Neuronal stem cell (in vitro differentiated cells): ENCODE data around the gene BPI.
"Not testable (repeated sequence)": the region's sequence is repeated elsewhere in the genome, so short reads cannot be mapped to it uniquely, and the experiment has no call there.

ENCODE experiments used
- DNase-seq: peaks from one replicate; pipeline ENCODE4 v3.0.0-alpha.2; 2013; ENCODE audit warnings: low spot score
- H2AFZ ChIP-seq: one replicate; pipeline ENCODE4 v1.6.1; 2013; ENCODE audit warnings: mild to moderate bottlenecking, low read length, inconsistent platforms
- H2AK5ac ChIP-seq: 2 replicates; pipeline ENCODE4 v1.6.1; 2013; ENCODE audit warnings: low read depth, mild to moderate bottlenecking, inconsistent platforms, low read length, moderate library complexity, mixed read lengths
- H2BK120ac ChIP-seq: 2 replicates; pipeline ENCODE4 v1.6.1; 2013; ENCODE audit warnings: low read depth, mild to moderate bottlenecking, inconsistent platforms, low read length, moderate library complexity, mixed read lengths
- H2BK12ac ChIP-seq: one replicate; pipeline ENCODE4 v1.6.1; 2013; ENCODE audit warnings: low read length, inconsistent platforms
- H2BK15ac ChIP-seq: 2 replicates; pipeline ENCODE4 v1.6.1; 2013; ENCODE audit warnings: mild to moderate bottlenecking, low read length, inconsistent platforms, mixed read lengths
- H2BK5ac ChIP-seq: one replicate; pipeline ENCODE4 v1.6.1; 2013; ENCODE audit warnings: inconsistent platforms, mild to moderate bottlenecking, low read length, moderate library complexity
- H3K14ac ChIP-seq: one replicate; pipeline ENCODE4 v1.6.1; 2013; ENCODE audit warnings: low read length, inconsistent platforms
- H3K18ac ChIP-seq: 2 replicates; pipeline ENCODE4 v1.6.1; 2013; ENCODE audit warnings: low read length, inconsistent platforms
- H3K23ac ChIP-seq: 2 replicates; pipeline ENCODE4 v1.6.1; 2013; ENCODE audit warnings: low read depth, mild to moderate bottlenecking, mixed read lengths, low read length, inconsistent platforms; ENCODE audit not compliant: poor library complexity
- H3K27ac ChIP-seq: replicated peaks from 3 replicates; pipeline ENCODE4 v1.5.1; 2013; ENCODE audit warnings: low read length, inconsistent platforms
- H3K27me3 ChIP-seq, 3 experiments: 2 replicates each; pipeline ENCODE4 v1.6.1; 2013; ENCODE audit warnings: low read length in 3 of 3, mild to moderate bottlenecking in 2 of 3, inconsistent platforms in 1 of 3, low read depth in 1 of 3, mixed read lengths in 1 of 3, moderate library complexity in 1 of 3; ENCODE audit not compliant: control insufficient read depth in 3 of 3, insufficient read depth in 3 of 3
- H3K36me3 ChIP-seq, 2 donors: replicated peaks in 1 of 2; 2 replicates each; pipeline ENCODE4 v1.6.1; 2013; ENCODE audit warnings: low read length in 2 of 2; ENCODE audit not compliant: control insufficient read depth in 2 of 2, insufficient read depth in 2 of 2
- H3K4ac ChIP-seq: 2 replicates; pipeline ENCODE4 v1.6.1; 2013; ENCODE audit warnings: inconsistent platforms, mild to moderate bottlenecking, low read length, moderate library complexity
- H3K4me1 ChIP-seq, 2 donors: 1 replicate in 1 of 2; 2 replicates in 1 of 2; pipeline ENCODE4 v1.6.1; 2013; ENCODE audit warnings: low read length in 2 of 2, low read depth in 1 of 2; ENCODE audit not compliant: control insufficient read depth in 2 of 2, insufficient read depth in 1 of 2
- H3K4me2 ChIP-seq: one replicate; pipeline ENCODE4 v1.6.1; 2013; ENCODE audit warnings: mild to moderate bottlenecking, low read length, inconsistent platforms; ENCODE audit not compliant: insufficient read depth, poor library complexity, severe bottlenecking
- H3K4me3 ChIP-seq, 2 donors: 2 replicates each; pipeline ENCODE4 v1.5.1; 2013; ENCODE audit warnings: low read length in 2 of 2, mild to moderate bottlenecking in 2 of 2, inconsistent platforms in 1 of 2, moderate library complexity in 1 of 2
- H3K79me1 ChIP-seq: one replicate; pipeline ENCODE4 v1.6.1; 2013; ENCODE audit warnings: low read depth, mild to moderate bottlenecking, inconsistent platforms, low read length, moderate library complexity
- H3K9ac ChIP-seq: one replicate; pipeline ENCODE4 v1.6.1; 2013; ENCODE audit warnings: mild to moderate bottlenecking, low read depth, low read length, inconsistent platforms; ENCODE audit not compliant: poor library complexity
- H3K9me3 ChIP-seq, 2 donors: replicated peaks in 1 of 2; 2 replicates each; pipeline versions ENCODE3 to v1.6.1; 2013; ENCODE audit warnings: low read length in 2 of 2, mild to moderate bottlenecking in 2 of 2, inconsistent platforms in 1 of 2, low read depth in 1 of 2, mixed read lengths in 1 of 2, moderate library complexity in 1 of 2; ENCODE audit not compliant: control insufficient read depth in 2 of 2, insufficient read depth in 1 of 2
- H4K8ac ChIP-seq: one replicate; pipeline ENCODE4 v1.6.1; 2013; ENCODE audit warnings: low read depth, mild to moderate bottlenecking, inconsistent platforms, low read length, moderate library complexity
- H4K91ac ChIP-seq: one replicate; pipeline ENCODE4 v1.6.1; 2013; ENCODE audit warnings: low read length, low read depth, mild to moderate bottlenecking, inconsistent platforms; ENCODE audit not compliant: poor library complexity
- WGBS, 2 donors: extraction: QIAGEN DNeasy Blood & Tissue Kit; methylation state at CpG; one replicate each; pipeline ENCODE4 v1.1.7; 2013; ENCODE audit warnings: missing lambda C conversion rate in 2 of 2, mixed read lengths in 1 of 2; ENCODE audit not compliant: insufficient read length in 2 of 2, insufficient replicate concordance in 1 of 2; ENCODE audit errors: extremely low coverage in 2 of 2; 5-methylcytosine and 5-hydroxymethylcytosine counted together

The BPI gene

GRCh38 chr20:38373231-38373867 is 69.4 kb downstream of the BPI start:
- no CpG with 5 or more reads among the region's 7 CpGs for WGBS, 2 donors
- no peak overlapping the region for H3K23ac ChIP-seq
- H2AFZ ChIP-seq = no peak overlapping the region
- H2BK12ac ChIP-seq = no peak overlapping the region
- no peak overlapping the region for H2BK5ac ChIP-seq
- no peak overlapping the region for H3K4me2 ChIP-seq
- no peaks in the 10 kb centered on the region for H3K36me3 ChIP-seq
- no peak overlapping the region for H2BK120ac ChIP-seq
- no peak overlapping the region for H3K9ac ChIP-seq
- H3K4me1 ChIP-seq = no peaks in the 10 kb centered on the region
- H2BK15ac ChIP-seq = no peak overlapping the region
- no peak overlapping the region for H3K27ac ChIP-seq
- H3K9me3 ChIP-seq = peaks cover 0 to 2% of the 10 kb centered on the region in 2 donors
- H4K91ac ChIP-seq = no peak overlapping the region
- no peak overlapping the region for H4K8ac ChIP-seq
- H3K4ac ChIP-seq = no peak overlapping the region
- H3K4me3 ChIP-seq = no peak overlapping the region
- no peaks in the 10 kb centered on the region for H3K79me1 ChIP-seq
- H2AK5ac ChIP-seq = no peak overlapping the region
- H3K14ac ChIP-seq = no peak overlapping the region
- no peak for DNase-seq
- H3K18ac ChIP-seq = no peak overlapping the region
- peaks cover 0 to 11% (median 0%) of the 10 kb centered on the region in 3 experiments for H3K27me3 ChIP-seq

- H2BK120ac ChIP-seq = no peak overlapping the region
- H3K18ac ChIP-seq = peak overlapping the region; percentile 59
- no peak overlapping the region for H2BK15ac ChIP-seq
- H3K79me1 ChIP-seq = no peaks in the 10 kb centered on the region
- DNase-seq = no peak
- no peak overlapping the region for H3K14ac ChIP-seq
- H3K9ac ChIP-seq = no peak overlapping the region
- no peak overlapping the region for H3K27ac ChIP-seq
- H2BK12ac ChIP-seq = no peak overlapping the region
- no peaks in the 10 kb centered on the region for H3K4me1 ChIP-seq
- no peak overlapping the region for H4K91ac ChIP-seq
- H3K4me2 ChIP-seq = no peak overlapping the region
- H3K4me3 ChIP-seq = no peak overlapping the region
- H3K9me3 ChIP-seq = peaks cover 0 to 2% of the 10 kb centered on the region in 2 donors
- peaks cover 0 to 11% (median 0%) of the 10 kb centered on the region in 3 experiments for H3K27me3 ChIP-seq
- no peak overlapping the region for H2AFZ ChIP-seq
- no peak overlapping the region for H3K4ac ChIP-seq
- no CpG with 5 or more reads among the region's 5 CpGs for WGBS, 2 donors
- H3K23ac ChIP-seq = no peak overlapping the region
- no peak overlapping the region for H4K8ac ChIP-seq
- no peaks in the 10 kb centered on the region for H3K36me3 ChIP-seq
- no peak overlapping the region for H2AK5ac ChIP-seq
- H2BK5ac ChIP-seq = no peak overlapping the region
Observed at GRCh38 chr20:38373898-38374297, 69.9 kb downstream of the BPI start.

DNA sequence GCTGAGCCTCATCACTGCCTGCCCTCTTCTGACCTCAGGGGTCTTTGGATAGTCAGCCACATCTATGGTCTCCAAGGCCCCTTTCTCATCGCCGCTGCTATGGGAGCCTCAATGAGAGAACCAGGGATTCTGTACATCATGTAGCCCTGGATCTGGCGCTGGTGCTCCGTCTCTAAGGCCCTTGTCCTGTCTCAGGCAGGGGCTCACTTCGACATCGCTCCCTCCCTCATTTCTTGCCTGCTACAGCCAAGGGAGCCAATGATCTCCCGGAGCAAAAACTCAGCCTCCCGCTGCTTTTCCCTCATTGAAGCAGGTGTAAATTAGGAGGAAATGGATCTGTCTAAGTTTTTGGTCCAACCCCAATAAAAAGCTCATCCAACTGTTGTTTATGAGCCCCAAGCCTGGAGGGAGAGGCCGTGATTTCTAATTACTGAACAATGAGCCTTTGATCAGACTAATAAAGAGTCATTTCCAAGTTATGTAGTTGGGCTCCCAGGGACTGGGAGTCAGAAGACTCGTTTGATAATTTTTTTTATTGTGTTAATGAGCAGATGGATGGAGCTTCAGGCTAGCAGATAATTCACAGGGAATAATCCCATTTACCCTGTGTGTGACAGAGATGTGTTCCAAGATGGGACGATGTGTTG is 73.2 kb downstream of the BPI start:
- Histone ChIP-seq H2BK5ac (no peak overlapping the region), H3K9me3 (peaks cover 0 to 2% of the 10 kb centered on the region in 2 donors), H2BK12ac (no peak overlapping the region), H3K4ac (no peak overlapping the region), H4K91ac (no peak overlapping the region), H2AFZ (no peak overlapping the region), H3K4me3 (no peak overlapping the region), H3K27ac (no peak overlapping the region), H3K18ac (no peak overlapping the region), H3K14ac (no peak overlapping the region), H3K23ac (no peak overlapping the region), H3K27me3 (peaks cover 0 to 9% (median 0%) of the 10 kb centered on the region in 3 experiments), H4K8ac (no peak overlapping the region), H3K4me2 (no peak overlapping the region), H3K36me3 (no peaks in the 10 kb centered on the region), H2BK120ac (no peak overlapping the region), H2BK15ac (no peak overlapping the region), H2AK5ac (no peak overlapping the region), H3K79me1 (no peaks in the 10 kb centered on the region), H3K9ac (no peak overlapping the region), H3K4me1 (no peaks in the 10 kb centered on the region)
- no CpG with 5 or more reads among the region's 11 CpGs for WGBS, 2 donors
- DNase-seq = no peak

DNA sequence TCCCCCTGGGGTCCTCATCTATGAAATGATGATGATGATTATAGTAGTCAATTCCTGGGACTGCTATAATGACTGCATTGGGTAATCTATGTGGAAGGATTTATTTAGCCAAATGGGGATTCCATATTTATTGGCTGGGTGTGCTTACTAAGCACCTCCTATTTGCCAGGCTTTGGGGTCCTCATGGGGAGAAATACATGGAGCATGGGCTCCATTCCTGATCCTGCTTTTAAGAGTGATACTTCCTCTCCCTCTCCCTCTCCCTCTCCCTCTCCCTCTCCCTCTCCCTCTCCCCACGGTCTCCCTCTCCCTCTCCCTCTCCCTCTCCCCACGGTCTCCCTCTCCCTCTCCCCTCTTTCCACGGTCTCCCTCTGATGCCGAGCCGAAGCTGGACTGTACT is 73.9 kb downstream of the BPI start:
- H3K4ac ChIP-seq, H3K9me3 ChIP-seq, H3K4me3 ChIP-seq, H3K4me1 ChIP-seq, H2AFZ ChIP-seq, H2BK15ac ChIP-seq, H3K9ac ChIP-seq, H3K27me3 ChIP-seq, H3K36me3 ChIP-seq, H2BK12ac ChIP-seq, H3K4me2 ChIP-seq, DNase-seq, H3K79me1 ChIP-seq, H4K8ac ChIP-seq, H3K18ac ChIP-seq, H2BK120ac ChIP-seq, H2BK5ac ChIP-seq, H3K14ac ChIP-seq, H3K23ac ChIP-seq, H4K91ac ChIP-seq, H2AK5ac ChIP-seq, H3K27ac ChIP-seq: not testable (repeated sequence)
- WGBS, 2 donors = no CpG with 5 or more reads among the region's 5 CpGs
